A549 (cell line): Measurements from ENCODE around the gene FAM53C. TPM values are rescaled to one million over a fixed set of nuclear protein-coding genes. Genes with fewer than 3 reads are reported as not detected.

Source experiments
- ATAC-seq, 2 experiments: fragments of 200-7000 bp in 1 of 2; fragments of >200 bp in 1 of 2; cut with Nextera tagmentation in 1 of 2; cut with Tn5 transposase in 1 of 2; 3 replicates each; pipeline versions ENCODE4 v1.8.0 to v1.9.1; 2018 to 2020; ENCODE audit warnings: mild to moderate bottlenecking in 1 of 2, moderate library complexity in 1 of 2
- CTCF ChIA-PET: fragments of 300-600 bp; sonication (Branson Sonifier 250); formaldehyde crosslinking; extraction: SDS; loops from one replicate; lab custom pipeline; 2021; ENCODE audit warnings: antibody characterized with exemption, inconsistent platforms; lab: Yijun Ruan, JAX
- POLR2A ChIA-PET: fragments of 350-600 bp; formaldehyde crosslinking; extraction: SDS; loops from one replicate; lab custom pipeline; 2021; ENCODE audit warnings: antibody characterized with exemption, inconsistent platforms; lab: Yijun Ruan, JAX
- DNase-seq, 2 experiments: peaks; one replicate each; pipeline versions ENCODE4 v3.0.0 to v3.0.0-alpha.2; 2011 to 2016; ENCODE audit warnings: low read depth in 1 of 2, low spot score in 1 of 2
- FAIRE-seq: peaks from 2 replicates; lab custom pipeline; 2011; peaks lifted over from hg19 to GRCh38; lab: Jason Lieb, UNC
- H3K27ac ChIP-seq, 2 experiments: fragments of >200 bp; sonication (Bioruptor Twin); formaldehyde crosslinking; 3 replicates each; pipeline ENCODE4 v1.5.1; 2016 to 2017
- H3K4me1 ChIP-seq: fragments of >200 bp; sonication (Bioruptor Twin); formaldehyde crosslinking; 3 replicates; pipeline ENCODE4 v1.6.1; 2016
- H3K4me2 ChIP-seq: fragments of >200 bp; sonication (Bioruptor Twin); formaldehyde crosslinking; 3 replicates; pipeline ENCODE4 v1.6.1; 2016
- H3K4me3 ChIP-seq: fragments of >200 bp; sonication (Bioruptor Twin); formaldehyde crosslinking; 3 replicates; pipeline ENCODE4 v1.5.1; 2016
- H3K9me3 ChIP-seq: fragments of >200 bp; sonication (Bioruptor Twin); formaldehyde crosslinking; 3 replicates; pipeline ENCODE4 v1.6.1; 2016
- BHLHE40 ChIP-seq: IDR thresholded peaks from 2 replicates; pipeline ENCODE4 v1.6.1; 2012; ENCODE audit warnings: low read depth, low read length, inconsistent platforms
- EP300 ChIP-seq, 2 experiments: fragments of >200 bp; sonication (Bioruptor Twin); formaldehyde crosslinking; IDR thresholded peaks; 2 replicates in 1 of 2; 3 replicates in 1 of 2; pipeline ENCODE4 v1.6.1; 2016 to 2017
- FOSL2 ChIP-seq, 2 experiments: fragments of 450-650 bp in 1 of 2; fragments of >200 bp in 1 of 2; sonication (Bioruptor Twin) in 1 of 2; formaldehyde crosslinking; IDR thresholded peaks; 2 replicates each; pipeline versions ENCODE4 v1.5.0 to v1.6.1; 2016 to 2020; ENCODE audit warnings: mild to moderate bottlenecking in 1 of 2, moderate library complexity in 1 of 2
- MAZ ChIP-seq: fragments of 150-350 bp; IDR thresholded peaks from 2 replicates; pipeline ENCODE4 v1.6.1; 2014; ENCODE audit warnings: antibody characterized with exemption, low read depth, low read length, borderline replicate concordance
- POLR2AphosphoS2 ChIP-seq: conservative IDR thresholded peaks from 2 replicates; pipeline ENCODE4 v1.6.1; 2012; ENCODE audit warnings: low read length, improper control_type of control experiment, inconsistent platforms
- RAD21 ChIP-seq, 2 experiments: fragments of >200 bp in 1 of 2; sonication (Bioruptor Twin) in 1 of 2; formaldehyde crosslinking in 1 of 2; IDR thresholded peaks in 1 of 2; conservative IDR thresholded peaks in 1 of 2; 2 replicates in 1 of 2; 3 replicates in 1 of 2; pipeline ENCODE4 v1.6.1; 2012 to 2018; ENCODE audit warnings: inconsistent platforms in 1 of 2
- RFX5 ChIP-seq: fragments of 450-650 bp; IDR thresholded peaks from 2 replicates; pipeline ENCODE4 v1.7.1; 2014; ENCODE audit warnings: antibody characterized with exemption, mild to moderate bottlenecking, moderate library complexity
- SMC3 ChIP-seq: fragments of >200 bp; sonication (Bioruptor Twin); formaldehyde crosslinking; IDR thresholded peaks from 3 replicates; pipeline ENCODE4 v1.6.1; 2018; ENCODE audit warnings: inconsistent platforms
- SREBF2 ChIP-seq: fragments of 450-650 bp; IDR thresholded peaks from 2 replicates; pipeline ENCODE4 v1.6.1; 2014; ENCODE audit warnings: mild to moderate bottlenecking, moderate library complexity
- TFCP2L1 ChIP-seq: fragments of 250-450 bp; sonication (Bioruptor Pico); IDR thresholded peaks from 2 replicates; pipeline ENCODE4 v1.5.0; 2021; ENCODE audit warnings: mild to moderate bottlenecking
- WGBS: methylation state at CpG from one replicate; pipeline ENCODE4 v1.1.6; 2017; ENCODE audit errors: missing lambda C conversion rate; 5-methylcytosine and 5-hydroxymethylcytosine counted together
- polyA plus RNA-seq, 4 experiments: library from polyadenylated mRNA; depleted of rRNA in 3 of 4; stranded (reverse); fragments of >200 nt; fragmentation: RNase III in 1 of 4; extraction: RNeasy Plus Mini Kit Qiagen cat#74134 plus additional on column Dnase treatment in 1 of 4; gene quantifications; 2 replicates in 3 of 4; 3 replicates in 1 of 4; pipeline ENCODE4 v1.2.3, GENCODE V29; 2011 to 2017
- TF ChIP-seq, protein P1 (sequence below): IDR thresholded peaks from 2 replicates; pipeline ENCODE4 v1.6.1; 2012
- TF ChIP-seq, protein P2 (sequence below): fragments of 150-350 bp; IDR thresholded peaks from 2 replicates; pipeline ENCODE4 v1.6.1; 2014; ENCODE audit warnings: low read depth, mild to moderate bottlenecking, low read length
- TF ChIP-seq, protein P3 (sequence below): IDR thresholded peaks from 2 replicates; pipeline ENCODE4 v1.6.1; 2012
- TF ChIP-seq, protein P4 (sequence below): fragments of 450-650 bp; IDR thresholded peaks from 2 replicates; pipeline ENCODE4 v1.6.1; 2014; ENCODE audit warnings: antibody characterized with exemption
- TF ChIP-seq, protein P5 (sequence below): fragments of 250-450 bp; sonication (Bioruptor Pico); IDR thresholded peaks from 2 replicates; pipeline ENCODE4 v1.5.0; 2020; ENCODE audit warnings: low read depth, mild to moderate bottlenecking, moderate library complexity
- TF ChIP-seq, protein P6 (sequence below): fragments of >200 bp; sonication (Bioruptor Twin); formaldehyde crosslinking; IDR thresholded peaks from 3 replicates; pipeline ENCODE4 v1.5.1; 2016

The FAM53C gene
- polyA plus RNA-seq, 2 of the 4 experiments (the other 2 are of a cell fraction) = 24.7 to 24.9 TPM

DNA sequence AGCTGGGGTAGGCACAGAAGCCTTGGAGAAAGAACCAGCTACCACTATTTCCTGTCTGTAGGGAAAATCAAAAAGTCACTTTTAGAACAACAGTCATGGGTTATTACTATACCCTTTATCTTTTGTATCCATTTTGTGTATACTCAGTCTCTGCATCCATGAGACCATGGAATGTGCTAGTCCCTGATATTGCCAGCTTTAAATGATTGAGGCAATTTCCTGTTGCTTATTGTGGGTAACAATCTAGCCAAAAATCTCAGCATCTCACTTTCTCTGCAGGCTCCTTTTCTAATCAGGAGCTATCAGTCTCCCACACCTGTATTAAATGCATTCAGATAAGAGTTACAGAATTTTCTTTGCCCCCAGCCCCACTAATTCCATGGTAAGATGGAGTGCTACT is 13.5 kb downstream of the FAM53C start:
- no peak overlapping the region for H3K4me2 ChIP-seq
- FAIRE-seq (no peak), ATAC-seq (no peak), DNase-seq (no peak)
- ChIA-PET POLR2A (interaction anchor here (1.3 to 4.5 kb wide), 2 partner anchors 13 to 138 kb away, joined by 10 to 68 read pairs; partner anchors contain the start of genes CDC23 and FAM53C), CTCF (interaction anchor here (0.7 to 6.2 kb wide), 35 partner anchors 10 to 263 kb away, joined by 3 to 197 read pairs (median 6); partner anchors contain the start of genes CDC25C, FAM53C and GFRA3)
- no peak overlapping the region for H3K27ac ChIP-seq
- peaks cover 9% of the 10 kb centered on the region; the same call in 2 of the 3 replicates for H3K9me3 ChIP-seq
- peaks cover 19% of the 10 kb centered on the region for H3K4me1 ChIP-seq
- TF ChIP-seq, protein P1, sequence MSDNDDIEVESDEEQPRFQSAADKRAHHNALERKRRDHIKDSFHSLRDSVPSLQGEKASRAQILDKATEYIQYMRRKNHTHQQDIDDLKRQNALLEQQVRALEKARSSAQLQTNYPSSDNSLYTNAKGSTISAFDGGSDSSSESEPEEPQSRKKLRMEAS = no peak
- no peak for TF ChIP-seq MAZ
- no peak for TF ChIP-seq POLR2AphosphoS2
- TF ChIP-seq EP300 (IDR thresholded peaks at IDR 0.05) = no peak
- TF ChIP-seq TFCP2L1 (CRISPR knock-in tag) = no peak
- no peak for TF ChIP-seq RFX5
- TF ChIP-seq SREBF2 = no peak
- TF ChIP-seq, protein P2, sequence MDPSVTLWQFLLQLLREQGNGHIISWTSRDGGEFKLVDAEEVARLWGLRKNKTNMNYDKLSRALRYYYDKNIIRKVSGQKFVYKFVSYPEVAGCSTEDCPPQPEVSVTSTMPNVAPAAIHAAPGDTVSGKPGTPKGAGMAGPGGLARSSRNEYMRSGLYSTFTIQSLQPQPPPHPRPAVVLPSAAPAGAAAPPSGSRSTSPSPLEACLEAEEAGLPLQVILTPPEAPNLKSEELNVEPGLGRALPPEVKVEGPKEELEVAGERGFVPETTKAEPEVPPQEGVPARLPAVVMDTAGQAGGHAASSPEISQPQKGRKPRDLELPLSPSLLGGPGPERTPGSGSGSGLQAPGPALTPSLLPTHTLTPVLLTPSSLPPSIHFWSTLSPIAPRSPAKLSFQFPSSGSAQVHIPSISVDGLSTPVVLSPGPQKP = no peak
- TF ChIP-seq, protein P3, sequence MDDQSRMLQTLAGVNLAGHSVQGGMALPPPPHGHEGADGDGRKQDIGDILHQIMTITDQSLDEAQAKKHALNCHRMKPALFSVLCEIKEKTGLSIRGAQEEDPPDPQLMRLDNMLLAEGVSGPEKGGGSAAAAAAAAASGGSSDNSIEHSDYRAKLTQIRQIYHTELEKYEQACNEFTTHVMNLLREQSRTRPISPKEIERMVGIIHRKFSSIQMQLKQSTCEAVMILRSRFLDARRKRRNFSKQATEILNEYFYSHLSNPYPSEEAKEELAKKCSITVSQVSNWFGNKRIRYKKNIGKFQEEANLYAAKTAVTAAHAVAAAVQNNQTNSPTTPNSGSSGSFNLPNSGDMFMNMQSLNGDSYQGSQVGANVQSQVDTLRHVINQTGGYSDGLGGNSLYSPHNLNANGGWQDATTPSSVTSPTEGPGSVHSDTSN = no peak
- TF ChIP-seq, protein P4, sequence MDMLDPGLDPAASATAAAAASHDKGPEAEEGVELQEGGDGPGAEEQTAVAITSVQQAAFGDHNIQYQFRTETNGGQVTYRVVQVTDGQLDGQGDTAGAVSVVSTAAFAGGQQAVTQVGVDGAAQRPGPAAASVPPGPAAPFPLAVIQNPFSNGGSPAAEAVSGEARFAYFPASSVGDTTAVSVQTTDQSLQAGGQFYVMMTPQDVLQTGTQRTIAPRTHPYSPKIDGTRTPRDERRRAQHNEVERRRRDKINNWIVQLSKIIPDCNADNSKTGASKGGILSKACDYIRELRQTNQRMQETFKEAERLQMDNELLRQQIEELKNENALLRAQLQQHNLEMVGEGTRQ = no peak
- TF ChIP-seq, protein P5, sequence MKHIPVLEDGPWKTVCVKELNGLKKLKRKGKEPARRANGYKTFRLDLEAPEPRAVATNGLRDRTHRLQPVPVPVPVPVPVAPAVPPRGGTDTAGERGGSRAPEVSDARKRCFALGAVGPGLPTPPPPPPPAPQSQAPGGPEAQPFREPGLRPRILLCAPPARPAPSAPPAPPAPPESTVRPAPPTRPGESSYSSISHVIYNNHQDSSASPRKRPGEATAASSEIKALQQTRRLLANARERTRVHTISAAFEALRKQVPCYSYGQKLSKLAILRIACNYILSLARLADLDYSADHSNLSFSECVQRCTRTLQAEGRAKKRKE (CRISPR knock-in tag) = no peak
- H3K4me3 ChIP-seq = no peak overlapping the region

DNA sequence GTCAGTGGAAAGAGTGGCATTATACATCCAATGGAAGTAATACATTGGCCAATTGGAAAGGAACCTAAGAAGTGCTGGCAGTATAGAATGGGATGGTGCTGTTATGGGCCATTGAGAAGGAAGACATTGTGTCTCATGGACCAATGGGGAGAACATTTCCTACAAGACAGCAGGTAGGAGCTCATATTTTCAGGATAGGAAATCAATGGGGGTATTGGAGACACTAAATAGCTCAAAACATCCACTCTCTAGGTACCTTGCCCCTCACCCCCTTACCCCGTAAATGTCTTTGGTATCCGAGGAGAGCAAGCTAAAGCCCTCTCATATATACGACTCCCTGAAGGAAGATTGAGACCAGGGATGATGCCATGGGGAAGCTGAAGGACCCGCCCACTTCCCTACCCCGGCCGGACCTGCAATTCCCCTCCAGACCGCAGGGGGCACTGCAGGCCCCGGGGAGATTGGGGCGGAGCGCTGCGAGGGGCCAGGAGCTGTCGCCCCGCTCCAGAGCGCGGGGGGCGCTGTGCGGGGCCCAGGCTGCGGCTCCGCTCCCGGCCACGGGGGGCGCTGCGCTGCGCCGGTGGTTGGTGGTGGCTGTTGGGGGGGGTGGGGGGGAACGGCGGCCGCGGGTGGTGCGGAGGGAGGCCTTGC is 14.1 kb downstream of the FAM53C start, which contains the start of gene KDM3B:
Gene KDM3B (plus strand): TSS at position 615 of the 651 bp plus-strand sequence. CDS start 111 bp downstream, outside the sequence.
- peaks cover 9% of the 10 kb centered on the region; the same call in 2 of the 3 replicates for H3K9me3 ChIP-seq
- CTCF ChIA-PET = interaction anchor here (0.6 to 6.2 kb wide), 56 partner anchors 7 to 1667 kb away, joined by 3 to 197 read pairs (median 6); partner anchors contain the start of genes CDC23, CDC25C, FAM53C and GFRA3
- 31% methylated on average over 4 of the region's 30 CpGs for WGBS
- POLR2A ChIA-PET = interaction anchor here (0.6 to 4.5 kb wide), 8 partner anchors 11 to 510 kb away, joined by 3 to 68 read pairs (median 6); partner anchors contain the start of genes BRD8, CDC23, CDC25C and EGR1
- H3K4me3 ChIP-seq = peak within 1 kb of the TSS; percentile 99
- FAIRE-seq (no peak), ATAC-seq (peak; percentile 60 to 76), DNase-seq (peak; percentile 87 to 94)
- peak within 1 kb of the TSS; percentile 96 to 100 for H3K27ac ChIP-seq
- H3K4me1 ChIP-seq = peaks cover 19% of the 10 kb centered on the region
- TF ChIP-seq RAD21 (conservative IDR thresholded peaks at IDR 0.05 in 1 of 2, IDR thresholded peaks at IDR 0.05 in 1 of 2) = peak; percentile 21 to 31; a peak in 2 of 5 replicates
- no peak for TF ChIP-seq EP300 (IDR thresholded peaks at IDR 0.05)
- peak; percentile 30; the same call in 2 of the 3 replicates for TF ChIP-seq SMC3
- no peak; the same call in 1 of the 2 replicates for TF ChIP-seq BHLHE40
- TF ChIP-seq, protein P6, sequence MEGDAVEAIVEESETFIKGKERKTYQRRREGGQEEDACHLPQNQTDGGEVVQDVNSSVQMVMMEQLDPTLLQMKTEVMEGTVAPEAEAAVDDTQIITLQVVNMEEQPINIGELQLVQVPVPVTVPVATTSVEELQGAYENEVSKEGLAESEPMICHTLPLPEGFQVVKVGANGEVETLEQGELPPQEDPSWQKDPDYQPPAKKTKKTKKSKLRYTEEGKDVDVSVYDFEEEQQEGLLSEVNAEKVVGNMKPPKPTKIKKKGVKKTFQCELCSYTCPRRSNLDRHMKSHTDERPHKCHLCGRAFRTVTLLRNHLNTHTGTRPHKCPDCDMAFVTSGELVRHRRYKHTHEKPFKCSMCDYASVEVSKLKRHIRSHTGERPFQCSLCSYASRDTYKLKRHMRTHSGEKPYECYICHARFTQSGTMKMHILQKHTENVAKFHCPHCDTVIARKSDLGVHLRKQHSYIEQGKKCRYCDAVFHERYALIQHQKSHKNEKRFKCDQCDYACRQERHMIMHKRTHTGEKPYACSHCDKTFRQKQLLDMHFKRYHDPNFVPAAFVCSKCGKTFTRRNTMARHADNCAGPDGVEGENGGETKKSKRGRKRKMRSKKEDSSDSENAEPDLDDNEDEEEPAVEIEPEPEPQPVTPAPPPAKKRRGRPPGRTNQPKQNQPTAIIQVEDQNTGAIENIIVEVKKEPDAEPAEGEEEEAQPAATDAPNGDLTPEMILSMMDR = peak; percentile 99
- no peak for TF ChIP-seq FOSL2 (IDR thresholded peaks at IDR 0.05)
- peak; percentile 27; the same call in 1 of the 2 replicates for TF ChIP-seq FOSL2 (CRISPR knock-in tag; IDR thresholded peaks at IDR 0.05)
- peak within 1 kb of the TSS; percentile 96 for H3K4me2 ChIP-seq
